WTC11 (cell line): ENCODE data around the gene SPRY1. TPM values are rescaled to one million over a fixed set of nuclear protein-coding genes. Genes with fewer than 3 reads are reported as not detected.

Experiments
- ATAC-seq: fragments of 200-7000 bp; cut with Tn5 transposase; 2 replicates; pipeline ENCODE4 v1.10.0; 2021; ENCODE audit warnings: mild to moderate bottlenecking, moderate library complexity
- CTCF ChIA-PET: fragments of 300-600 bp; sonication (Branson Sonifier 250); formaldehyde crosslinking; loops from one replicate; lab custom pipeline; 2021; ENCODE audit warnings: antibody characterized with exemption; lab: Charles Lee
- POLR2A ChIA-PET: fragments of 350-600 bp; sonication (Branson Sonifier 250); formaldehyde crosslinking; loops from one replicate; lab custom pipeline; 2021; ENCODE audit warnings: antibody characterized with exemption; lab: Charles Lee
- DNase-seq: peaks from one replicate; pipeline ENCODE4 v3.0.0; 2021; ENCODE audit warnings: low spot score
- H3K27ac Mint-ChIP-seq: 2 replicates; pipeline ENCODE4 v1.8.0; 2021; ENCODE audit warnings: mixed read lengths
- H3K27me3 Mint-ChIP-seq: 2 replicates; pipeline ENCODE4 v1.8.0; 2021; ENCODE audit warnings: low read depth, mild to moderate bottlenecking, moderate library complexity, mixed read lengths
- H3K36me3 Mint-ChIP-seq: 2 replicates; pipeline ENCODE4 v1.8.0; 2021; ENCODE audit warnings: mixed read lengths
- H3K4me1 Mint-ChIP-seq: 2 replicates; pipeline ENCODE4 v1.8.0; 2022; ENCODE audit warnings: mixed read lengths
- H3K4me3 Mint-ChIP-seq: 2 replicates; pipeline ENCODE4 v1.8.0; 2021; ENCODE audit warnings: mild to moderate bottlenecking, moderate library complexity, mixed read lengths
- H3K9me3 Mint-ChIP-seq: 2 replicates; pipeline ENCODE4 v1.8.0; 2021; ENCODE audit warnings: mixed read lengths
- FOXK1 ChIP-seq: sonication (generic); formaldehyde crosslinking; IDR thresholded peaks from 2 replicates; pipeline ENCODE4 v1.8.0; 2022; ENCODE audit warnings: mild to moderate bottlenecking, moderate library complexity, missing genetic modification reagents
- FOXP1 ChIP-seq: sonication (generic); formaldehyde crosslinking; IDR thresholded peaks from 2 replicates; pipeline ENCODE4 v1.8.0; 2022; ENCODE audit warnings: missing genetic modification reagents, mild to moderate bottlenecking, moderate library complexity, borderline replicate concordance
- GABPB1 ChIP-seq: sonication (generic); formaldehyde crosslinking; IDR thresholded peaks from 2 replicates; pipeline ENCODE4 v1.8.1; 2023; ENCODE audit warnings: mild to moderate bottlenecking, missing genetic modification reagents
- IRF2 ChIP-seq: sonication (generic); formaldehyde crosslinking; IDR thresholded peaks from 2 replicates; pipeline ENCODE4 v1.8.0; 2022; ENCODE audit warnings: low read depth, missing genetic modification reagents, borderline replicate concordance
- MXD4 ChIP-seq: fragments of 250-450 bp; sonication (Bioruptor Pico); IDR thresholded peaks from 2 replicates; pipeline ENCODE4 v1.8.0; 2021; ENCODE audit warnings: mild to moderate bottlenecking, moderate library complexity, borderline replicate concordance
- NFATC4 ChIP-seq: fragments of 250-450 bp; sonication (Bioruptor Pico); IDR thresholded peaks from 2 replicates; pipeline ENCODE4 v1.9.0; 2021; ENCODE audit warnings: mild to moderate bottlenecking
- SP1 ChIP-seq: sonication (generic); formaldehyde crosslinking; conservative IDR thresholded peaks from 2 replicates; pipeline ENCODE4 v1.8.1; 2022; ENCODE audit warnings: missing genetic modification reagents
- TCF7 ChIP-seq: sonication (generic); formaldehyde crosslinking; IDR thresholded peaks from 2 replicates; pipeline ENCODE4 v1.8.0; 2022; ENCODE audit warnings: mild to moderate bottlenecking, low read depth, missing genetic modification reagents, moderate library complexity
- USF2 ChIP-seq: sonication (generic); formaldehyde crosslinking; IDR thresholded peaks from 2 replicates; pipeline ENCODE4 v1.8.1; 2023; ENCODE audit warnings: mild to moderate bottlenecking, missing genetic modification reagents, moderate library complexity
- ZNF512 ChIP-seq: sonication (generic); formaldehyde crosslinking; IDR thresholded peaks from 2 replicates; pipeline ENCODE4 v1.8.1; 2022; ENCODE audit warnings: missing genetic modification reagents, borderline replicate concordance
- total RNA-seq: library from RNA; stranded (reverse); gene quantifications from 3 replicates; pipeline ENCODE4 v1.2.3, GENCODE V29; 2021
- TF ChIP-seq, protein P1 (sequence below): sonication (generic); formaldehyde crosslinking; IDR thresholded peaks from 2 replicates; pipeline ENCODE4 v1.8.1; 2023; ENCODE audit warnings: mild to moderate bottlenecking, missing genetic modification reagents
- TF ChIP-seq, protein P2 (sequence below): fragments of 250-450 bp; sonication (Bioruptor Pico); IDR thresholded peaks from 2 replicates; pipeline ENCODE4 v1.8.0; 2021; ENCODE audit warnings: mild to moderate bottlenecking
- TF ChIP-seq, protein P3 (sequence below): fragments of 250-450 bp; sonication (Bioruptor Pico); IDR thresholded peaks from 2 replicates; pipeline ENCODE4 v1.9.0; 2021; ENCODE audit warnings: moderate library complexity, mild to moderate bottlenecking, inconsistent platforms, borderline replicate concordance
- TF ChIP-seq, protein P4 (sequence below): fragments of 250-450 bp; sonication (Bioruptor Pico); IDR thresholded peaks from 2 replicates; pipeline ENCODE4 v2.1.2; 2022; ENCODE audit warnings: mild to moderate bottlenecking, moderate library complexity
- TF ChIP-seq, protein P5 (sequence below): sonication (generic); formaldehyde crosslinking; IDR thresholded peaks from 2 replicates; pipeline ENCODE4 v1.8.0; 2022; ENCODE audit warnings: mild to moderate bottlenecking, missing genetic modification reagents

The SPRY1 gene
- total RNA-seq, 1 experiment from 2014 or later, result 107 TPM

- Mint-ChIP-seq H3K4me3 (no peak overlapping the region), H3K4me1 (no peaks in the 10 kb centered on the region), H3K9me3 (peaks cover 81% of the 10 kb centered on the region), H3K27ac (no peak overlapping the region), H3K27me3 (peaks cover 3% of the 10 kb centered on the region), H3K36me3 (peaks cover 67% of the 10 kb centered on the region)
- CTCF ChIA-PET, result no interaction called here
- POLR2A ChIA-PET, result no interaction called here
- no peak for TF ChIP-seq SP1 (CRISPR knock-in tag)
- TF ChIP-seq USF2, result 0 out of 2 replicates have a peak, but pooled peaks have one; percentile 24
- ATAC-seq (no peak), DNase-seq (no peak)
These were observed 33.4 kb downstream of the SPRY1 start for GRCh38 chr4:123430031-123430430.

- no peaks in the 10 kb centered on the region for H3K4me1 Mint-ChIP-seq
- peaks cover 68% of the 10 kb centered on the region for H3K36me3 Mint-ChIP-seq
- H3K9me3 Mint-ChIP-seq, result peaks cover 78% of the 10 kb centered on the region
- H3K27me3 Mint-ChIP-seq, result peaks cover 3% of the 10 kb centered on the region
- TF ChIP-seq SP1 (CRISPR knock-in tag), result no peak
- TF ChIP-seq, protein P1, sequence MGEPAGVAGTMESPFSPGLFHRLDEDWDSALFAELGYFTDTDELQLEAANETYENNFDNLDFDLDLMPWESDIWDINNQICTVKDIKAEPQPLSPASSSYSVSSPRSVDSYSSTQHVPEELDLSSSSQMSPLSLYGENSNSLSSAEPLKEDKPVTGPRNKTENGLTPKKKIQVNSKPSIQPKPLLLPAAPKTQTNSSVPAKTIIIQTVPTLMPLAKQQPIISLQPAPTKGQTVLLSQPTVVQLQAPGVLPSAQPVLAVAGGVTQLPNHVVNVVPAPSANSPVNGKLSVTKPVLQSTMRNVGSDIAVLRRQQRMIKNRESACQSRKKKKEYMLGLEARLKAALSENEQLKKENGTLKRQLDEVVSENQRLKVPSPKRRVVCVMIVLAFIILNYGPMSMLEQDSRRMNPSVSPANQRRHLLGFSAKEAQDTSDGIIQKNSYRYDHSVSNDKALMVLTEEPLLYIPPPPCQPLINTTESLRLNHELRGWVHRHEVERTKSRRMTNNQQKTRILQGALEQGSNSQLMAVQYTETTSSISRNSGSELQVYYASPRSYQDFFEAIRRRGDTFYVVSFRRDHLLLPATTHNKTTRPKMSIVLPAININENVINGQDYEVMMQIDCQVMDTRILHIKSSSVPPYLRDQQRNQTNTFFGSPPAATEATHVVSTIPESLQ (CRISPR knock-in tag), result no peak
- TF ChIP-seq, protein P2, sequence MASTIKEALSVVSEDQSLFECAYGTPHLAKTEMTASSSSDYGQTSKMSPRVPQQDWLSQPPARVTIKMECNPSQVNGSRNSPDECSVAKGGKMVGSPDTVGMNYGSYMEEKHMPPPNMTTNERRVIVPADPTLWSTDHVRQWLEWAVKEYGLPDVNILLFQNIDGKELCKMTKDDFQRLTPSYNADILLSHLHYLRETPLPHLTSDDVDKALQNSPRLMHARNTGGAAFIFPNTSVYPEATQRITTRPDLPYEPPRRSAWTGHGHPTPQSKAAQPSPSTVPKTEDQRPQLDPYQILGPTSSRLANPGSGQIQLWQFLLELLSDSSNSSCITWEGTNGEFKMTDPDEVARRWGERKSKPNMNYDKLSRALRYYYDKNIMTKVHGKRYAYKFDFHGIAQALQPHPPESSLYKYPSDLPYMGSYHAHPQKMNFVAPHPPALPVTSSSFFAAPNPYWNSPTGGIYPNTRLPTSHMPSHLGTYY (CRISPR knock-in tag), result no peak
- TF ChIP-seq ZNF512 (CRISPR knock-in tag), result no peak
- TF ChIP-seq IRF2 (CRISPR knock-in tag), result no peak
- no peak for TF ChIP-seq MXD4 (CRISPR knock-in tag)
- no peak for TF ChIP-seq TCF7
- TF ChIP-seq FOXK1, result no peak
- no peak for TF ChIP-seq FOXP1 (CRISPR knock-in tag)
- no peak for TF ChIP-seq GABPB1 (CRISPR knock-in tag)
- TF ChIP-seq, protein P3, sequence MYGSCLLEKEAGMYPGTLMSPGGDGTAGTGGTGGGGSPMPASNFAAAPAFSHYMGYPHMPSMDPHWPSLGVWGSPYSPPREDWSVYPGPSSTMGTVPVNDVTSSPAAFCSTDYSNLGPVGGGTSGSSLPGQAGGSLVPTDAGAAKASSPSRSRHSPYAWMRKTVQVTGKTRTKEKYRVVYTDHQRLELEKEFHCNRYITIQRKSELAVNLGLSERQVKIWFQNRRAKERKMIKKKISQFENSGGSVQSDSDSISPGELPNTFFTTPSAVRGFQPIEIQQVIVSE (CRISPR knock-in tag), result no peak
- ATAC-seq (no peak), DNase-seq (no peak)
- CTCF ChIA-PET, result no interaction called here
- no peak overlapping the region for H3K27ac Mint-ChIP-seq
- POLR2A ChIA-PET, result no interaction called here
- H3K4me3 Mint-ChIP-seq, result no peak overlapping the region
These were observed 33.9 kb downstream of the SPRY1 start for GRCh38 chr4:123430501-123430900.

DNA sequence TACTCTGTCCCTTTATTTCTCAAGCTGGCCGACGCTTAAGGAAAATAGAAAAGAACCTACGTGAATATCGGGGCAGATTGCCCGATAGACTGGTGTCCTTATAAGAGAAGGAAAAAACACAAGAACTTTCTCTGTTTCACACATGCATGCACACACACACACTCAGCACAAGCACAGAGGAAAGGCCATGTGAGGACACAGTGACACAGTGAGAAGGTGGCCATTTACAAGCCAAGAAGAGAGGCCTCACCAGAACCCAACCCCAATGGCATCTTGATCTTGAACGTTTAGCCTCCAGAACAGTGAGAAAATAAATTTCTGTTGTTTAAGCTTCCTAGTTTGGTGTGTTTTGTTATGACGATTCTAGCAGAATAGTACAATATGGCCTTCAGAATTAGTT lies 37.0 kb downstream of the SPRY1 start:
- Mint-ChIP-seq H3K27ac (no peak overlapping the region), H3K4me3 (no peak overlapping the region), H3K9me3 (peaks cover 70% of the 10 kb centered on the region), H3K36me3 (peaks cover 55% of the 10 kb centered on the region), H3K4me1 (no peaks in the 10 kb centered on the region), H3K27me3 (peaks cover 3% of the 10 kb centered on the region)
- CTCF ChIA-PET, result no interaction called here
- POLR2A ChIA-PET, result no interaction called here
- DNase-seq (no peak), ATAC-seq (no peak)
- TF ChIP-seq NFATC4, result no peak
- TF ChIP-seq, protein P4, sequence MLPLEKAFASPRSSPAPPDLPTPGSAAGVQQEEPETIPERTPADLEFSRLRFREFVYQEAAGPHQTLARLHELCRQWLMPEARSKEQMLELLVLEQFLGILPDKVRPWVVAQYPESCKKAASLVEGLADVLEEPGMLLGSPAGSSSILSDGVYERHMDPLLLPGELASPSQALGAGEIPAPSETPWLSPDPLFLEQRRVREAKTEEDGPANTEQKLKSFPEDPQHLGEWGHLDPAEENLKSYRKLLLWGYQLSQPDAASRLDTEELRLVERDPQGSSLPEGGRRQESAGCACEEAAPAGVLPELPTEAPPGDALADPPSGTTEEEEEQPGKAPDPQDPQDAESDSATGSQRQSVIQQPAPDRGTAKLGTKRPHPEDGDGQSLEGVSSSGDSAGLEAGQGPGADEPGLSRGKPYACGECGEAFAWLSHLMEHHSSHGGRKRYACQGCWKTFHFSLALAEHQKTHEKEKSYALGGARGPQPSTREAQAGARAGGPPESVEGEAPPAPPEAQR (CRISPR knock-in tag), result no peak
- TF ChIP-seq, protein P5, sequence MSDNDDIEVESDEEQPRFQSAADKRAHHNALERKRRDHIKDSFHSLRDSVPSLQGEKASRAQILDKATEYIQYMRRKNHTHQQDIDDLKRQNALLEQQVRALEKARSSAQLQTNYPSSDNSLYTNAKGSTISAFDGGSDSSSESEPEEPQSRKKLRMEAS (CRISPR knock-in tag), result no peak
